Stimulated activated CD4-positive, alpha-beta T cell treated with anti-CD3 and anti-CD28 coated beads, TNF-alpha, amount 100 ng/mL, for 4 hours (primary cell): ENCODE data around the gene PREP.

Source experiments
- DNase-seq, 3 experiments: peaks; one replicate each; pipeline ENCODE4 v3.0.0-alpha.2; 2020; ENCODE audit warnings: low read depth in 3 of 3

PREP gene

GRCh38 chr6:105397987-105398386, 4.9 kb downstream of the PREP start:
- DNase-seq, result no peak

DNA sequence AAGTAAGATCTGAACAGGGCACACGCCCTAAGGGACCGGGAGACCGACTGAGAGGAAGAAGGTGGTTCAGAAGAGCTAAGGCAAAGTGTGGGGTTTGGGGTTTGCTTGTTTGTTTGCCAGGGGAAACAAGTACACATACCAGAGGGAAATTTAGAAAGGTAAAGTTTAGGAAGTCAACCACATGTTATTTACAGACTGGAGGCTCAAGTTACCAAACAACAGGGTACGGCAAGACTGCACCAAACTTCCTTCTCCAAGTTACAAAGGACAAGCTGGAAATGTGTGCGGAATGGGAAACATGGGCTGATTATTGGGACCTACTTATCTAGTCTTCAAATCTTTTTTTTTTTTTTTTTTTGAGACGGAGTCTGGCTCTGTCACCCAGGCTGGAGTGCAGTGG, 11.2 kb downstream of the PREP start:
- DNase-seq, result no peak

DNA sequence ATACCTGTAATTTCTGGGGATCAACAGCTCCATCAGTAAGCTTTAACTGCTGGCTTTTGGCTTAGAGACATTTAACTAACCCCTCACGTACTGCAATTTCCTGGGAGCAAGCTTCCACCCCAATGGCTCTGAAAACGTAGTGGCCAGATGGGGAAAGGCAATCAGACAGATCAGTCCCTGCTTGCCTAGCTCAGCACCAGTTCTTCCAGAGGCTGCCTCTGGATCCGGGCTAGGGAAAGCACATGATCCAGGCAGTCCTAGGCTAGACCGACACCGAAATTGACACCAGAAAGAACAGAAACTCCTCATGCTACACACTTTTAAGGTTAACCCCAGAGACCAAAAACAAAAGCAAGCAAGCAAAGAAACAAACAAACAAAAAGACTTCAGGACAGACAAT, 13.3 kb downstream of the PREP start:
- DNase-seq, result no peak

- no peak for DNase-seq
Measured at GRCh38 chr6:105388392-105388791, 14.5 kb downstream of the PREP start.

DNA sequence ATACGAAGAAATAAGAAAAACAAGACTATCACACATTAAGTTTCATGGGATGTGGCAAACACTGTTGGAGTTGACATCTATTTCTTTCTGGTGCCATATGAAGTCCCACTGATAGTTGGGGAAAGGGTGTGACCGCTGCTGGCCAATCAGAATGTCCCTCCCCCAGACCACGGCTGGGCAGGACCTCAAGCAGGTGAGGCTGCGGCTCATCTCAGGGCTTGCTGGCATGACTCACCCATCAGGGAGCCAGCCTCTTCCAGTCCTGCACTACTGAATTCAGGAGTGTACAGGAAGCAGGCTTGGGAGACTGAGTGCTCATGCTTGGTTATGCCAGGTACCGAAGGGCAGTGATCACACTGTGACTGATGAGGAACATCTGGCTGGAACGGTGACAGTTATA, 18.9 kb downstream of the PREP start:
- no peak for DNase-seq

- no peak for DNase-seq
Measured at GRCh38 chr6:105382958-105383357, 19.9 kb downstream of the PREP start.

GRCh38 chr6:105382496-105382895, 20.4 kb downstream of the PREP start:
- DNase-seq, result no peak

DNA sequence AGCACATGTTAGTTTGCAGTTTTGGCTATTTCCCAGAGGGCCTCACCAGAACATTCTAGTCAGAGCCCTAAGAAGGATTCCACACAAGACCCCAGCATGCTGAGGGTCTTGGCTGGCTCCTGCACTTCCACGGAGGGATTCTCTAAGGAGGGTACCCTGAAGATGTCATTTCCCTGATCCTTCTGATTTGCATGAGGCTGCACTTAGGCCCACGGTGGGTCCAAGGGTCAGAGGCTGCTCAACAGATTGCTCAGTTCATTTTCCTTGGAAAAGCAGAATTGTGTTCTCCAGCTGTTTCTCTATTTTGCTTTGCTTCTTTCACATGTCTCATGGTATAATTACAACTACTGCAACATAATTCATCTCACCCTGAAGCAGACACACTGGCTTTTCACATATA, 22.2 kb downstream of the PREP start:
- DNase-seq, result no peak

- no peak for DNase-seq
Measured at GRCh38 chr6:105375797-105376196, 27.1 kb downstream of the PREP start.

DNA sequence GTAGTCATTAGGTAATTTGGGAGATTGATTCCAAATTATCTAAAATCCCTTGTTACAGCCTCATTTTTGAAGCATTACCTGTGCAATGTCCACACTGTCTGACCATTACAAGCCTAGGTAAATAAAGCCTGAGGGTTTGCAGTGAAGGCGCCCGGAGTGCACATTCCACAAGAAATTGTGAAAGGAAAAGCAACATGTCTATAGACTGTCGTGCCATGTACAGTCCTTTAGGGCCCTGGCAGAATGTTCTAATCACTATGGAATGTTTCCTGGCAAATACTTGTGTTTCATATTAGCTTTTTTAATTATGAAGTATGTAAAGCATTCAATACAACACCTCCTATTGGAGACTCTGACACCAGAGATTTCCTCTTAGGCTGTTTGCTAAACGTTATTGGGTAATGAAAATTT, 28.9 kb downstream of the PREP start:
- DNase-seq, result no peak

DNA sequence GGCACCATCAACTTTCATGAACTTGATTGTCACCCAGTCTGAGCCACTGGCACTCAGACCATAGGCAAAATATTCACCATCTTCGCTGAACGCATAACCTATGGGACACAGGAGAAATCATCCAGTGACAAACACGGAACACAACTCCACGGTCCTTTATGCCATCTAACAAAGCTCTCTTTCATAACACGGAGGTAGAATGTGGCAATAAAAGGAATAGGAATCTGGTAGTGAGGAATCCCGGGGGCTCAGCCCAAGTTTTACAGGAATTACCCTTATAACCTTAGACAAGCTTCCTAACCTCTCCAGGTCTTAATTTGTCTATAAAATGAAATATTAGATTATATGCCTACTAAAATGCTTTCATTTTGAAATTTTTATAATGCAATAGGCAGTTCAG, 29.4 kb downstream of the PREP start:
- DNase-seq, result no peak

DNA sequence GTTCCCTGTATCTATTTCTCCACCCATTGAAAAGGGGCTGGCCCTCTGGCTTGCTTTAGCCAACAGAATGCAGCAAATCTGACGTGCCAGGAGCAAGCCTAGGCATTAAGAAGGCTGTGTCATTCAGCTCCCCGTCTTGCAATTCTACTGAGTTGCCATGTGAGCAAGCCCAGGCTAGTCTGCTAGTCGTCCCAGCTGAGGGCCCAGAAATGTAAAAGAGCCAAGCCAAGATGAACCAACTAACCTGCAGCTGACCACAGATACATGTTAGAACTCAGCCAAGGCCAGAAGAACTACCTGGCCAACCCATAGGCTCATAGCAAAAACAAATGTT, 30.1 kb downstream of the PREP start:
- no peak for DNase-seq

GRCh38 chr6:105372142-105372848, 30.6 kb downstream of the PREP start:
- no peak for DNase-seq

- DNase-seq, result no peak
Measured at GRCh38 chr6:105370351-105370750, 32.5 kb downstream of the PREP start.

GRCh38 chr6:105369145-105369544, 33.7 kb downstream of the PREP start:
- no peak for DNase-seq

GRCh38 chr6:105364243-105364642, 38.6 kb downstream of the PREP start:
- DNase-seq, result no peak

DNA sequence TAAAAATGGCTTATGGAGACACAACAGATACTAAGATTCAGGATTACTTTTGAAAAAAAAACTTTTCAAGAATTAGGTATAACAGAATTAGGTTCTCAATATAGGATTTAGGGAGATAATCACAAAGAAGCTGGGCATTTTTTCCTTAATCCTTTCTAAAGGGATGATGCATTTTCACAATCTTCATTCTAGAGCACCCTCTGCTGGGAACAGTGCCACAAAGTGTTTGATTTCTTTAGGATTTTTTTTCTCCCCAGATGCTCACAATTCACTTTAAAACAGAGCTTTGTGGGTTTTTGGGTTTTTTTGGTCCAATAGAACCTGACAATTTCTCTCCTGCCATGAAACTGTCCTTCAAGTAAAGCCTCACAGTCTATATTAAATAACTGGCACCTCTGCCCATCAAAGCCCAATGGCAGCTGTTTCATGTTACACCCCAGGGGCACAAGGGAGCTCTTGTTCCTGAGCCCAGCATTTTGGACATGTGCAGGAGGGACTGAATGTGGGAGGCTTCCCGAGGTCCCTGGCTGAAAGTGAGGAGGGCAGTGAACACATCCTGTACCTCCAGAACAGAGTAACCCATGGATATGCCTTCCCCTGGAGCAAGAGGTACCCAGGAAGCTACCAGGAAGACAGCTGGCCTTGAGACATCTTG, 39.7 kb downstream of the PREP start:
- DNase-seq, result no peak

GRCh38 chr6:105359419-105360370, 43.2 kb downstream of the PREP start:
- DNase-seq, result no peak

DNA sequence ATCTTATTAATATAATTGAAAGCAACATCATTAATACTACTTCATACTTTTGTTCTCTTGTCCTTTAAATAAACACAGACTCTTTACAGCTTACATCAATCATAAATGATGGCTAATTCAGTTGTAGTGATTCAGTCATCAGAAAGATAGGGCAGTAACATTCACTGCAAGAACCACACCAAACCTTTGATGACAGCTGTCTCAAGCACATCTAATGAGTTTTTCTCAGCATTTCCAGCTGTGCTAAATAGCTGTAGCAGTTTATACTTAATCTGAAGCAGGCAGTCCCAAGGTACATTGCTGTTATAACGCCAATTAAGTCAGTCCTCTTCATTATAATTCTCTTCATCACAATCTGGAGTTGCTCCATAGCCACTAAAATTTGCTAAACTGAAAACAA, 45.7 kb downstream of the PREP start:
- no peak for DNase-seq

GRCh38 chr6:105352037-105352617, 50.8 kb downstream of the PREP start:
- no peak for DNase-seq

- no peak for DNase-seq
Measured at GRCh38 chr6:105348897-105349296, 54.0 kb downstream of the PREP start.

DNA sequence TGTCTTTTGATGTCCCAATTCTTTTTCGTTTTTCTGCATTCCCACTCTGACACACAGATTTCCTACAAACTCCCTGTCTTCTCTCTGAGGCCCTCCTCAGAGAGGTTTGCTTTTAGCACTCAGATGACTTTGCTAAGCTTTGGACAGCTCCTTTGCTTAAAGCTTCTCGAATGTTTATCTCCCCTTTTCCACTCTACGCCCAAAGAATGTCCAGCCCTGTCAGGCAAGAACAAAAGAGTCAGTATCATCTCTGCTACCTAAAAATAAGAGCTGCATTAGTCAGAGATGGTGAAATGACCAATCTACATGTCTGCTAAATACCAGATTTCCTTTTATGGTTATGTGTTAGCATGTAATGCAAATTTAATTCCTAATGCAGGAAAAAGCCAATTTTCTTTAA, 56.8 kb downstream of the PREP start:
- DNase-seq, result no peak
